ENCODE data around the gene MDH1B.

MDH1B gene

DNA sequence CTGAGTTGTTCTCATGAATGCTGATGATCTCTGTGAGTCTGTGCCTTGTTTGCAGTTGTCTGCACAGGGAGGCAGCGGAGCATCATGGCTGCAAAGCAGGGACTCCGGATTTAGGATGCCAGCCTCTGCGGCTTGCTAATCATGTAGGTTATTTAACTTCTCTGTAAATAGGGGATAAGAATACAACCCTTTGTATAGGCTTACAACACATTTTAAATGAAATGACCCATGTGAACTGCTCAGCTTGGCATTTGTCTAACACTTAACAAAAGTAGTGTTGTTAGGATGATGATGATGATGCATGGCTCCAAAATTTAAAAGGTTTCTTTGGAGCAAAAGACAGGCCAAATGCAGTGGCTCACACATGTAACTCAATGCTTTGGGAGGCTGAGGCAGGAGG is 66.3 kb downstream of the MDH1B start:
- CTCF ChIA-PET = interaction anchor here (0.7 to 1.5 kb wide), 2 partner anchors 12 to 84 kb away, joined by 3 to 4 read pairs; no protein-coding TSS in a partner anchor
- POLR2A ChIA-PET = no interaction called here
- TF ChIP-seq, protein P1, sequence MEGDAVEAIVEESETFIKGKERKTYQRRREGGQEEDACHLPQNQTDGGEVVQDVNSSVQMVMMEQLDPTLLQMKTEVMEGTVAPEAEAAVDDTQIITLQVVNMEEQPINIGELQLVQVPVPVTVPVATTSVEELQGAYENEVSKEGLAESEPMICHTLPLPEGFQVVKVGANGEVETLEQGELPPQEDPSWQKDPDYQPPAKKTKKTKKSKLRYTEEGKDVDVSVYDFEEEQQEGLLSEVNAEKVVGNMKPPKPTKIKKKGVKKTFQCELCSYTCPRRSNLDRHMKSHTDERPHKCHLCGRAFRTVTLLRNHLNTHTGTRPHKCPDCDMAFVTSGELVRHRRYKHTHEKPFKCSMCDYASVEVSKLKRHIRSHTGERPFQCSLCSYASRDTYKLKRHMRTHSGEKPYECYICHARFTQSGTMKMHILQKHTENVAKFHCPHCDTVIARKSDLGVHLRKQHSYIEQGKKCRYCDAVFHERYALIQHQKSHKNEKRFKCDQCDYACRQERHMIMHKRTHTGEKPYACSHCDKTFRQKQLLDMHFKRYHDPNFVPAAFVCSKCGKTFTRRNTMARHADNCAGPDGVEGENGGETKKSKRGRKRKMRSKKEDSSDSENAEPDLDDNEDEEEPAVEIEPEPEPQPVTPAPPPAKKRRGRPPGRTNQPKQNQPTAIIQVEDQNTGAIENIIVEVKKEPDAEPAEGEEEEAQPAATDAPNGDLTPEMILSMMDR (IDR thresholded peaks at IDR 0.05; ENCODE audit: control extremely low read depth, extremely low read depth, low read depth, missing control alignments) = no peak
- DNase-seq (ENCODE audit: extremely low spot score) = no peak

DNA sequence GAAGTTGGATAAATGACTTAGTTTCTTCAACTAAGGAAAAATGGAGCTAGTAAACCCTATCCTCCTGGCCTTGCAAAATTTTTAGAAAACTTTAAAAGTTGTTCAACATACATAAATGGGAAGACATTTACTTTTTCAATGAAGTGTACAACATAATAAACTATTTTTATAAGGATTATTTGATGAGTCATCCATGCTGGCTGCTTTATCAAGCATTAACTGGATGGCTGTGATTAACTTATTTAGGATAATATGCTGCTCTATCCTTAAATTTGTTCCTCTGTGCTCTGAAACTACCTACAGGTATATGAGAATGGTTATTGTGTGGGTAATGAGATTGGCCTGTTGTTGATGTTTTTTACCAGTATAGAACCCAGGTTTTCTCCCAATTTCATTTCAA is 68.2 kb downstream of the MDH1B start:
- no peak for DNase-seq (ENCODE audit: extremely low spot score)
- TF ChIP-seq, protein P1 (IDR thresholded peaks at IDR 0.05; ENCODE audit: control extremely low read depth, extremely low read depth, low read depth, missing control alignments) = no peak
- CTCF ChIA-PET = interaction anchor here (1.0 to 1.7 kb wide), 3 partner anchors 9 to 777 kb away, joined by 3 to 4 read pairs (median 4); no protein-coding TSS in a partner anchor
- POLR2A ChIA-PET = no interaction called here

DNA sequence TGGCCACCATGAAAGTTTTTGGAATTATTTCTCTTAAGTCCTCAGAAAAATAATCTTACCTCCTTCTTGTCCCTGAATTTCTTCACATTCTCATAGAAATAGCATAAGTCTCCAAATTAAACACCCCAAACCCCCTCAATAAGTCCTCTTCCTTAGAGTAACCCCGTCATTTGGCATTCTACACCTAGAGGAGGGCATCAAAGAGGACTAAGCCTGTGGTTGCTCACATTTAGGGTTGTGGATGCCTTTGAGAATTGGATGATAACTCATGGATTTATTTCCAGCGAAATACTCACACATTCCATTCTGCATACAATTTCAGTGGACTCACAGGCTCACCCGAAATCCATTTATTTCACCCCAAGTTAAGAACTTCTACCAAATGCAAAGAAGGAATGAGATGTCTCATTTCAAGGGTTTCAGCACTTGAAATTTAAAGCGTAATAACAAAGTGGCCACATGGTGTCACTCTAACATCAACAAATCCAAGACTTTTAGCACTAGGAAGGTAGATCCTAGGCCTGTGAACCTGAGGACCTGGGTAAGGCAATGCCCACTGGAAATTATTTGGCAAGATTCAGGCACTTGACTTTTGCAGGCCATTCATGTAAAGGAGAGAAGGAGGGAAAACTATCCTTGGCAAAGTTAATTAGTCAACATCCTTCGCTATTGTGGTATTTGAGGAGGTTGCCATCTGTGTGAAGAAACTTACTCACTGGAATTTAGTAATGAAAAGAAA is 71.6 kb downstream of the MDH1B start:
- ChIA-PET CTCF (interaction anchor here (1.1 to 2.5 kb wide), 4 partner anchors 28 to 1347 kb away, joined by 3 to 16 read pairs (median 6); no protein-coding TSS in a partner anchor), POLR2A (no interaction called here)
- peak; percentile 58 for DNase-seq (ENCODE audit: extremely low spot score)
- TF ChIP-seq, protein P1 (IDR thresholded peaks at IDR 0.05; ENCODE audit: control extremely low read depth, extremely low read depth, low read depth, missing control alignments) = peak; percentile 61

DNA sequence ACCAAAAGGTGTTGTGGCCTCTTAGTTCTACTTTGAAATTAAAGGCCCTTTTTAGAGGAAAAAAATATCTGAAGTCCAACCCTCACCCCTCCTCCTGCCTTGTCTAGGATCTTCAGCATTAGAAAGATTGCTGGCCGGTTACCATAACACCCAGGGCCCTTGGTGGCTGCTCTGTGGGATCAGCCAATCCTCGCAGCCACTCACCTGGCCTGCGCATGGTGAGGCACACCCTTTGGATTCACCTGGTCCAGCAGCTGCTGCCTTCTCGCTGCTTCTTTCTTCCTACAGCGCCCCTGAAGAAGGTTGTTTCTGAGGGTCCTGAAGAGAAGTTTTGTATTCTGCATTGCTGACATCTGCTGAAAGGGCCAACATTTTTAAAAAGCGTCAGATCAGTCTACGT is 72.2 kb downstream of the MDH1B start:
- TF ChIP-seq, protein P1 (IDR thresholded peaks at IDR 0.05; ENCODE audit: control extremely low read depth, extremely low read depth, low read depth, missing control alignments) = no peak
- CTCF ChIA-PET = no interaction called here
- POLR2A ChIA-PET = no interaction called here
- no peak for DNase-seq (ENCODE audit: extremely low spot score)

DNA sequence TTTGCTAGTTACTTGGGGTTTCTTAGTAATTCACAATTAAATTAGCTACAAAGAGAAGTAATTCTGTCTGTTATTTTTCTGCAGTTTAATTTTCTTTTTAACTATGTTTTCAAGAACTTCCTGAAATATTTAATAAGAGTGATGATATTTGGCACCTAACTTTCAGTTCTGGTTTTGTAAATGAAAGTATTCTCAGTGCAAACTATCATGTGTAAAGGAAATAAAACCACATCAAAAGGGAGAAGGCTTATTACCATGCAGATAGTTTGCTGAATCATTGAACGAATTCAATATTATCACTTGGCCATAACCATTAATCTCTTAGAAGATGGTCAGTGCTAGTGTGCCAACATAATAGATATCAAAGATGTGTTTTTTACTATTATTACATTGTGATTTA is 76.1 kb downstream of the MDH1B start:
- CTCF ChIA-PET = interaction anchor here (2.0 kb wide), 1 partner anchor 93 kb away, joined by 8 read pairs; no protein-coding TSS in a partner anchor
- TF ChIP-seq, protein P1 (IDR thresholded peaks at IDR 0.05; ENCODE audit: control extremely low read depth, extremely low read depth, low read depth, missing control alignments) = no peak
- POLR2A ChIA-PET = no interaction called here
- no peak for DNase-seq (ENCODE audit: extremely low spot score)

DNA sequence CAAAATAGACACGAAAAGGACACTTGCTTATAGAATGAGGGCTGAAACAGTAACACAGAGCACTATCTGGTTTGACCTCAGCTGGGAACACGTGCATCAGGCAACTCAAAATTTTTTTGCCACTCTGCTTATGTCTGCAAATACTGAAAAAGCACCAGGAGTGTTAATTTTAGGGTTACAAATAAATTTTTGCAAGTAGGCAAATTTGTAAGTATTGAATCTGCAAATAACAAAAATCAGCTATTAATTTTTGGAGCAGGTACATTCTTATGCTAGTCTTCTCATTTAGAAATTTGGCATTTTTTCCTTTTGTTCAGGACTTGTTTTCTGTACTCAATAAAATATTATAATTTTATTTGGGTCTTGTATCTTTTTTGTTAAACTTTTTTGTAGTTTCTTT is 76.7 kb downstream of the MDH1B start:
- POLR2A ChIA-PET = no interaction called here
- TF ChIP-seq, protein P1 (IDR thresholded peaks at IDR 0.05; ENCODE audit: control extremely low read depth, extremely low read depth, low read depth, missing control alignments) = no peak
- CTCF ChIA-PET = interaction anchor here (2.0 kb wide), 1 partner anchor 94 kb away, joined by 8 read pairs; no protein-coding TSS in a partner anchor
- DNase-seq (ENCODE audit: extremely low spot score) = no peak

Data from GM10248 (cell line).